ENCODE measurements around the gene MLIP. TPM values are rescaled to one million over a fixed set of nuclear protein-coding genes. Genes with fewer than 3 reads are reported as not detected.

Gene MLIP
- total RNA-seq, 4 donors from 2014 or later = 0.64 to 4.0 TPM; not detected in 2

DNA sequence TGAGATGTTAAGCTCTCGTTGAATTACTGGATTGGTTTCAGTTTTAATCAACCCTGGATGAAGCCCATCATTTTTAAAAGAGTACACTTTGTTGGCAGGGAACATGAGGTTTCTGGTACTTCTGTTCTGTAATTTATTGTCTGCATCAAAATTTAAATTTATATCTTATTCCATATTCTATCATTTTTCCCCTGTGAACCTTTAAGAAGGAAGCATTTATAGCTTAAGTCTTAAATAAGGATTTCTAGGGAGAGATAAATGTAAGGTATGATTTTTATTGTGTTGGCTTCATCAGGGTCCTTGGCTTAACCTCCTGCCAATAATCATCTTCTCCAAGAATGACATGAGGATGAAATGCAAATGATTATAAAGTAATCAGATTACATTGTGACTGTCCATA, 40.6 kb downstream of the MLIP start:
- TF ChIP-seq, protein P1, sequence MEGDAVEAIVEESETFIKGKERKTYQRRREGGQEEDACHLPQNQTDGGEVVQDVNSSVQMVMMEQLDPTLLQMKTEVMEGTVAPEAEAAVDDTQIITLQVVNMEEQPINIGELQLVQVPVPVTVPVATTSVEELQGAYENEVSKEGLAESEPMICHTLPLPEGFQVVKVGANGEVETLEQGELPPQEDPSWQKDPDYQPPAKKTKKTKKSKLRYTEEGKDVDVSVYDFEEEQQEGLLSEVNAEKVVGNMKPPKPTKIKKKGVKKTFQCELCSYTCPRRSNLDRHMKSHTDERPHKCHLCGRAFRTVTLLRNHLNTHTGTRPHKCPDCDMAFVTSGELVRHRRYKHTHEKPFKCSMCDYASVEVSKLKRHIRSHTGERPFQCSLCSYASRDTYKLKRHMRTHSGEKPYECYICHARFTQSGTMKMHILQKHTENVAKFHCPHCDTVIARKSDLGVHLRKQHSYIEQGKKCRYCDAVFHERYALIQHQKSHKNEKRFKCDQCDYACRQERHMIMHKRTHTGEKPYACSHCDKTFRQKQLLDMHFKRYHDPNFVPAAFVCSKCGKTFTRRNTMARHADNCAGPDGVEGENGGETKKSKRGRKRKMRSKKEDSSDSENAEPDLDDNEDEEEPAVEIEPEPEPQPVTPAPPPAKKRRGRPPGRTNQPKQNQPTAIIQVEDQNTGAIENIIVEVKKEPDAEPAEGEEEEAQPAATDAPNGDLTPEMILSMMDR (IDR thresholded peaks at IDR 0.05) = no peak
- TF ChIP-seq POLR2A (IDR thresholded peaks at IDR 0.05) = no peak
- Histone ChIP-seq H3K27me3 (no peaks in the 10 kb centered on the region), H3K9me3 (no peaks in the 10 kb centered on the region), H3K4me3 (no peak overlapping the region), H3K27ac (no peak overlapping the region), H3K36me3 (no peaks in the 10 kb centered on the region), H3K4me1 (no peaks in the 10 kb centered on the region)
- in situ Hi-C loops (cut with MboI; ENCODE audit: low pct_ligation_motif_present in 1 of 4, low pct_unique_long_range_greater_than_20kb in 1 of 4, low sequenced_read_pairs in 3 of 4) (no loop called here), intact Hi-C loops (cut with DNase I; ENCODE audit: low total_unique reads) (no loop called here)
- no peak for DNase-seq
- whole genome bisulfite sequencing, 2 donors (ENCODE audit: low coverage in 1 of 2) = 53 to 67% methylated on average over 1 of the region's 1 CpG

- H3K4me1 ChIP-seq = no peaks in the 10 kb centered on the region
- H3K9me3 ChIP-seq = no peaks in the 10 kb centered on the region
- no peak overlapping the region for H3K27ac ChIP-seq
- no peak for DNase-seq
- intact Hi-C loops (cut with DNase I; ENCODE audit: low total_unique reads) = no loop called here
- in situ Hi-C loops (cut with MboI; ENCODE audit: low pct_ligation_motif_present in 1 of 4, low pct_unique_long_range_greater_than_20kb in 1 of 4, low sequenced_read_pairs in 3 of 4) = no loop called here
- no peak overlapping the region for H3K4me3 ChIP-seq
- no peak for TF ChIP-seq POLR2A (IDR thresholded peaks at IDR 0.05)
- TF ChIP-seq EP300 (IDR thresholded peaks at IDR 0.05; ENCODE audit: low read depth) = no peak
- TF ChIP-seq, protein P1 (IDR thresholded peaks at IDR 0.05) = no peak
- TF ChIP-seq POLR2AphosphoS5 (IDR thresholded peaks at IDR 0.05) = no peak
- no peaks in the 10 kb centered on the region for H3K27me3 ChIP-seq
- H3K36me3 ChIP-seq = no peaks in the 10 kb centered on the region
Measured at GRCh38 chr6:54156650-54157250, 45.5 kb downstream of the MLIP start.

DNA sequence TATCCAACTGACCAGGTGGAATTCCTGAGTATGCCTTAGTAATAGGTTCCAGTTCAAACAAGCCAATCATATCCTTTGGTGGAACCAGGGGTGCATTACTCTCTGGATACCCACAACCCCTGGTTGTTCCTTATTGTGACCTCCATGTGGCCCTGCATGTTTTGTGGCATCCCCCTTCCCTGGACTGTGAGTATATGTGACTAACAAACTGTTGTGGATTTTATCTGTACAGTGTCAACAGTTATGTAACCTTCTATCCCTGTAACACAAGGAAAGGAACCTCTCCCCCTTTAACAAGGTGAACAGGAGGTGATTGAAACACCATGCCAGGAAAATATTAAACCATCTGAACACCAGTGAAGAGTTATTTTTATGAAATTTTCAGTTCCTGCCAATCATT, 46.2 kb downstream of the MLIP start:
- intact Hi-C loops (cut with DNase I; ENCODE audit: low total_unique reads) (no loop called here), in situ Hi-C loops (cut with MboI; ENCODE audit: low pct_ligation_motif_present in 1 of 4, low pct_unique_long_range_greater_than_20kb in 1 of 4, low sequenced_read_pairs in 3 of 4) (no loop called here)
- no peak for DNase-seq
- H3K4me3 ChIP-seq = no peak overlapping the region
- H3K4me1 ChIP-seq = no peaks in the 10 kb centered on the region
- no peaks in the 10 kb centered on the region for H3K36me3 ChIP-seq
- TF ChIP-seq, protein P1 (IDR thresholded peaks at IDR 0.05) = no peak
- TF ChIP-seq POLR2AphosphoS5 (IDR thresholded peaks at IDR 0.05) (no peak), EP300 (IDR thresholded peaks at IDR 0.05; ENCODE audit: low read depth) (no peak), POLR2A (IDR thresholded peaks at IDR 0.05) (no peak)
- no peak overlapping the region for H3K27ac ChIP-seq
- no peaks in the 10 kb centered on the region for H3K27me3 ChIP-seq
- no peaks in the 10 kb centered on the region for H3K9me3 ChIP-seq

GRCh38 chr6:54173089-54173488, 61.8 kb downstream of the MLIP start:
- no peaks in the 10 kb centered on the region for H3K9me3 ChIP-seq
- H3K4me3 ChIP-seq = no peak overlapping the region
- intact Hi-C loops (cut with DNase I; ENCODE audit: low total_unique reads) (no loop called here), in situ Hi-C loops (cut with MboI; ENCODE audit: low pct_ligation_motif_present in 1 of 4, low pct_unique_long_range_greater_than_20kb in 1 of 4, low sequenced_read_pairs in 3 of 4) (no loop called here)
- no peak overlapping the region for H3K27ac ChIP-seq
- TF ChIP-seq EP300 (IDR thresholded peaks at IDR 0.05; ENCODE audit: low read depth) (no peak), POLR2A (IDR thresholded peaks at IDR 0.05) (no peak), POLR2AphosphoS5 (IDR thresholded peaks at IDR 0.05) (no peak)
- TF ChIP-seq, protein P1 (IDR thresholded peaks at IDR 0.05) = no peak
- H3K27me3 ChIP-seq = no peaks in the 10 kb centered on the region
- no peaks in the 10 kb centered on the region for H3K36me3 ChIP-seq
- DNase-seq = no peak
- no peaks in the 10 kb centered on the region for H3K4me1 ChIP-seq
